Esophagus muscularis mucosa (tissue), 3 donors: ENCODE results near the gene TCEAL6.
A peak's percentile ranks its signal among the peaks of the same experiment; 100 is the strongest.

Source experiments
- POLR2A ChIP-seq: fragments of 450-650 bp; IDR thresholded peaks from one replicate; pipeline ENCODE4 v1.6.1; 2017; ENCODE audit warnings: antibody characterized with exemption, moderate library complexity, mild to moderate bottlenecking, low read depth
- POLR2AphosphoS5 ChIP-seq, 2 donors: sonication (generic); formaldehyde crosslinking; IDR thresholded peaks; one replicate each; pipeline ENCODE4 v1.6.1; 2017; ENCODE audit warnings: antibody characterized with exemption in 2 of 2
- TF ChIP-seq, protein P1 (sequence below), 3 experiments: fragments of 200-600 bp in 2 of 3; fragments of 450-650 bp in 1 of 3; sonication (generic) in 2 of 3; IDR thresholded peaks; one replicate each; pipeline ENCODE4 v1.5.1; 2017 to 2019; ENCODE audit warnings: antibody characterized with exemption in 3 of 3, mild to moderate bottlenecking in 2 of 3, moderate library complexity in 1 of 3

DNA sequence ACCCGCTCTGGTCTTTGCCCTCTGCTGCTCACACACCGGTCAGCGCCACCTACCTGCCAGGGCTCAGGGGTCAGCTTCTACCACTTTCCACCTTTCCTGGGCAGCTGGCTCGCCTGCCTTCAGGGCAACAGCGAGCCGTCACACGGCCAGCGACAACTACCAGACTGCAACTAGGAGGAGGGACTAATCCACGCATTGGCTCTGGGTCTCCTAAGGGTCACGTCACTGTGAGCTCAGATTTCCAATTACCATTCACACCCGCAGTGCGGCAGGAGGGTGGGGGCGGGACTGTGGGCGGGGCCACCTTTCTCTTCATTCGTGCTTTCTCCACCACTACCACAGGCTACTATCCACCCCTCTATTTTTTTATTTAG is 13.5 kb upstream of the TCEAL6 start, which contains the start of gene BEX5:
- TF ChIP-seq, protein P1, sequence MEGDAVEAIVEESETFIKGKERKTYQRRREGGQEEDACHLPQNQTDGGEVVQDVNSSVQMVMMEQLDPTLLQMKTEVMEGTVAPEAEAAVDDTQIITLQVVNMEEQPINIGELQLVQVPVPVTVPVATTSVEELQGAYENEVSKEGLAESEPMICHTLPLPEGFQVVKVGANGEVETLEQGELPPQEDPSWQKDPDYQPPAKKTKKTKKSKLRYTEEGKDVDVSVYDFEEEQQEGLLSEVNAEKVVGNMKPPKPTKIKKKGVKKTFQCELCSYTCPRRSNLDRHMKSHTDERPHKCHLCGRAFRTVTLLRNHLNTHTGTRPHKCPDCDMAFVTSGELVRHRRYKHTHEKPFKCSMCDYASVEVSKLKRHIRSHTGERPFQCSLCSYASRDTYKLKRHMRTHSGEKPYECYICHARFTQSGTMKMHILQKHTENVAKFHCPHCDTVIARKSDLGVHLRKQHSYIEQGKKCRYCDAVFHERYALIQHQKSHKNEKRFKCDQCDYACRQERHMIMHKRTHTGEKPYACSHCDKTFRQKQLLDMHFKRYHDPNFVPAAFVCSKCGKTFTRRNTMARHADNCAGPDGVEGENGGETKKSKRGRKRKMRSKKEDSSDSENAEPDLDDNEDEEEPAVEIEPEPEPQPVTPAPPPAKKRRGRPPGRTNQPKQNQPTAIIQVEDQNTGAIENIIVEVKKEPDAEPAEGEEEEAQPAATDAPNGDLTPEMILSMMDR (IDR thresholded peaks at IDR 0.05) = no peak
- TF ChIP-seq POLR2A = no peak
- TF ChIP-seq POLR2AphosphoS5 (IDR thresholded peaks at IDR 0.05) = peak; percentile 77 to 82
